GM12874 (cell line): Measurements from ENCODE around the gene KMT2E.

Experiments
- TF ChIP-seq, protein P1 (sequence below): IDR thresholded peaks from 2 replicates; pipeline ENCODE4 v1.5.1; 2011; ENCODE audit warnings: low read depth, mild to moderate bottlenecking, control low read depth, low read length, moderate library complexity; ENCODE audit not compliant: insufficient read depth

The KMT2E gene

DNA sequence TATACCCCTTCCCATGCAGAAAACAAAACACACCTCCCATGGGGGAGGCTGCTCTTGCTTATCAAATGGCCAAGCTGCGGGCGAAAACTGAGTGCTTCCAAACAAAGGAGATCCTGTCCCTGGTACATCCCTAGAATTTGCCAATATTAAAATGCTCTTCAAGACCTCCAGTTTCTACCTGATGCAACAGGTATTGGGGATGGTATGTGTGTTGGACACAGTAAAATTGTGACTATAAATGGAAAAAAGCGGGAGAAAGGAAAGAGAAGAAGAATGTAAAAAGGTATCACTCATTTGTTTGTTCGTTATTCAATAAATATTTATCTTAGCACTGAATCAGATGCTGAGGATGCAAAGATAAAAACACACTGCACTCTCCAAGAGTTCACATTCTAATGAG, 123.9 kb downstream of the KMT2E start:
- TF ChIP-seq, protein P1, sequence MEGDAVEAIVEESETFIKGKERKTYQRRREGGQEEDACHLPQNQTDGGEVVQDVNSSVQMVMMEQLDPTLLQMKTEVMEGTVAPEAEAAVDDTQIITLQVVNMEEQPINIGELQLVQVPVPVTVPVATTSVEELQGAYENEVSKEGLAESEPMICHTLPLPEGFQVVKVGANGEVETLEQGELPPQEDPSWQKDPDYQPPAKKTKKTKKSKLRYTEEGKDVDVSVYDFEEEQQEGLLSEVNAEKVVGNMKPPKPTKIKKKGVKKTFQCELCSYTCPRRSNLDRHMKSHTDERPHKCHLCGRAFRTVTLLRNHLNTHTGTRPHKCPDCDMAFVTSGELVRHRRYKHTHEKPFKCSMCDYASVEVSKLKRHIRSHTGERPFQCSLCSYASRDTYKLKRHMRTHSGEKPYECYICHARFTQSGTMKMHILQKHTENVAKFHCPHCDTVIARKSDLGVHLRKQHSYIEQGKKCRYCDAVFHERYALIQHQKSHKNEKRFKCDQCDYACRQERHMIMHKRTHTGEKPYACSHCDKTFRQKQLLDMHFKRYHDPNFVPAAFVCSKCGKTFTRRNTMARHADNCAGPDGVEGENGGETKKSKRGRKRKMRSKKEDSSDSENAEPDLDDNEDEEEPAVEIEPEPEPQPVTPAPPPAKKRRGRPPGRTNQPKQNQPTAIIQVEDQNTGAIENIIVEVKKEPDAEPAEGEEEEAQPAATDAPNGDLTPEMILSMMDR = no peak

DNA sequence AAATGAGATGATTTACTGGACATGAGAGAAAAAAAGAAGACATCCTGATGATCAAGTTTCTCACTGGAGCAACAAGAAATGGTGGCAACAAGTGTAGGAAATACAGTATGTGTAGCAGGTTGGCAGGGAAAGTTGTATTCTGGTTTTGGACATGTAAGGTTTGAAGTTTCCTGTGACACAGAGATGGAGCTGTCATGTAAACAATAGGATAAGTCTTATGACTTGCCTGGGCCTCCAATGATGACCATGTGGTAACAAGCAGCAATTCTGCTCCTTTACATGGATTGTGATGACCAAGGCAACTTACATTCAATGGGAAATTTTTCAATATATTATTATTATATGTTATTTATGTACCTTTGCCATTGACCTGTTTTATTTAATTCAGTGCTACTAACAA, 125.4 kb downstream of the KMT2E start:
- TF ChIP-seq, protein P1 = no peak

DNA sequence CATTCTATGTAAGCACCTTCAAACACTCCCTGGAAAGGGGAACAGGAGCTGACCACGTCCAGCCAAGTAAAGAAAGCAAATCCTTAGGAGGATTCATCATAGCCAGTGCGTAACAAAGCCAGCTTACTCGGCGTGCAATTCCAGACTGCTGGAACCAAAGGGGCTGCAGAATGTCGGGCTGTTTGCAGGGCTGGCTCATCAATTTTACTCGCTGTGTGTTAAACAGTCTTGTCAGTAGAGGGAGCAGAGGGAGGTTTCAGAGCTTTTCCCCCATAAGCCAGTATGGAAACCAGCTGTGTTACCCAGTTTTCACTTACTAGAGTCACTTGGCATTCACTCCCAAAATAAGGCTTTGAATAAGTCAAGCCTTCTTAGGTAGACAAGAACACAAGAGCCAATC, 127.1 kb downstream of the KMT2E start:
- TF ChIP-seq, protein P1 = peak; percentile 32; the same call in 1 of the 2 replicates

DNA sequence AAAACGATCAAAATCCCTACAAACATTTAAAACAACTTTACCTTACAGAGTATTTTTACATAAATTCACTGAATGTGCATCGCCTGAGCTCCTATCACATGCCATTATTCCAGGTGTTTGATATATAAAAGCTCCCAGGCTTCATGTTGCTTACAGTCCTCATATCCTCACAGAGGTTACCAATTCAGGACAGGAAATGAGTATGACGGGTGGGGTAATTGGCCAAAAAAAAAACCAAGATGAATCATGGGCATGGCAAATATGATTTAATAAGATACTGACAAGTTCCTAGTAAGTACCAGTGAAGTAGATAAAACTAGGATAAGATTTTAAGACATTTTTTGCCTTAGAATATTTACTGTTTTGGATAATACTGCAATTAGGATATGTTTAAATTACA, 135.8 kb downstream of the KMT2E start:
- TF ChIP-seq, protein P1 = no peak

DNA sequence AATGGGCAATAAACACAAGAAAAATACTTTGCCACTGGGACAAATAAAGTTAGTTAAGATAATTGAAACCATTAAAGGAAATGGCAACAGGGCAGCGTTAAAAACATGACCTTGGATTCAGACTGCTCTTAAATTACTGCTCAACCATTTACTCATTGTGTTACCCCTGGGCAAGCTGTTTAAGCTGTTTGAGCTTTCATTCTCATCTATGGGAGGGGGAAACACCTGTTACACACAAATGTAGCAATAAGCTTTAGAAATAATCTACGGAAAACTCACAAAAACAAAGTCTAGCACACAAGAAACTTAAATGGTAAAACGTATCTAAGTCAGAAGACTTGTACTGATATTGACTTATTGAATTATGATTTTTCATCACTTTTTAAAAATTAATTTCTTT, 137.1 kb downstream of the KMT2E start:
- TF ChIP-seq, protein P1 = no peak

DNA sequence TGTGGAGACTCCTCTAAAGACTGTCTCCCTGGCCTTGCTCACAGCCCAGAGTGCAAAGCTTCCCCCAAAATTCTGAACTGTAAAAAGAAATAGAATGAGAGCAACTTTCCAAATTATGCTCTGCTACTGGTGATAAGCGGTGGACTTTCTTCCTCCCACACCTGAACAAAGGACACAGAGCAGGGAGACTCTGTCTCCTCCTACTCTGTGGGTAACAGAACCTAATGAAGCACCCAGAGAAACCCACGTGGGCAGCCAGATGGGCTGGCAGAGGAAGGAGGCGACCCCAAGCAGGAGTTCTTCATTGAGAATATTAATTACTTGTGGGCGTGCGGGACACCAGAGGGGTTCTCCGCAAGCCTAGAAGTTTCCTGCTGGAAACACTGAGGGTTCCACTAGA, 139.5 kb downstream of the KMT2E start:
- TF ChIP-seq, protein P1 = no peak

DNA sequence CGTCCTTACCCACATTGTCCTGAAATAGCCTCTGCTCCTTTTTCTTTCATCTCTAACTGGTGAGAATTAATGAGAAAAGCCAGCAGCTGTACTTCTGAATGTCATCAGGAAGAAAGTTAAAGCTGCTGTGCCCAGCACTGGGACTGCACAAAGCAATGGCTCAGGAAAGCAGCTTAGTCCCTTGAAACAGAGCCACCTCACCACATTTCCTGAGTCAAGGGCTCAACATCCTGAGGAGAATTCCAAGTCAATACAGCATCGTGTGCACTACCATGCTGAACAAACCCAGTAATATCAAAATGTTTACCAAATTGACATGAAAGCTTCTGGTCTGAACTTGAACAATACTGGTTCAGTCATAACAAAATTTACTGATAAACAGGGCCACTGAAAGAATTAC, 140.1 kb downstream of the KMT2E start:
- TF ChIP-seq, protein P1 = no peak

DNA sequence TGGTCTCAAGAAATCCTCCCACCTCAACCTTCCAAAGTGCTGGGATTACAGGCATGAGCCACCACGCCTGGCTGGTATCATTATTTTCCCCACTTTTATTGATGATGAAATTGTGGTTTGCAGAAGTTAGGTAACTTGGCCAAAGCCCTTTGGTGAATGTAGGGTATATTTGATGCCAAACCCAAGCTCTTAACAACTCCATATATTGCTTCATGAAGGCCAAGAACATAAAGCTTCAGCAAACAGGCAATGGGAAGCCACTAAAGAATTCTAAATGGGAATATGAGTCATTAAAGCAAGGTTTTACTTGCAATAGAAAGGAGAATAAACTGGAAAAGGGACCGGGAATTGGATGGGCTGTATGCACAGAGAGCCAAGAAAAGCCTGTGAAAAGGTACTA, 142.7 kb downstream of the KMT2E start:
- TF ChIP-seq, protein P1 = no peak
